ENCODE results near the gene ZNF462.
A peak's percentile ranks its signal among the peaks of the same experiment; 100 is the strongest.

ZNF462 gene

GRCh38 chr9:106992186-106992585 is 129.2 kb downstream of the ZNF462 start:
- Histone ChIP-seq H3K4me3 (ENCODE audit: low read length) (no peak overlapping the region), H3K27ac (ENCODE audit: low read length) (no peak overlapping the region), H3K9me3 (ENCODE audit: insufficient read depth, low read depth, low read length) (no peaks in the 10 kb centered on the region), H3K4me1 (ENCODE audit: insufficient read depth, low read length) (no peaks in the 10 kb centered on the region), H3K9ac (ENCODE audit: low read depth, low read length) (no peak overlapping the region), H3K36me3 (ENCODE audit: insufficient read depth, low read depth, low read length) (peaks cover 92% of the 10 kb centered on the region), H3K27me3 (ENCODE audit: insufficient read depth, low read length) (no peaks in the 10 kb centered on the region)

- no peak overlapping the region for H3K27ac ChIP-seq (ENCODE audit: low read length)
- no peak overlapping the region for H3K9ac ChIP-seq (ENCODE audit: low read depth, low read length)
- H3K4me1 ChIP-seq (ENCODE audit: insufficient read depth, low read length) = no peaks in the 10 kb centered on the region
- H3K36me3 ChIP-seq (ENCODE audit: insufficient read depth, low read depth, low read length) = peaks cover 90% of the 10 kb centered on the region
- no peaks in the 10 kb centered on the region for H3K27me3 ChIP-seq (ENCODE audit: insufficient read depth, low read length)
- H3K9me3 ChIP-seq (ENCODE audit: insufficient read depth, low read depth, low read length) = no peaks in the 10 kb centered on the region
- no peak overlapping the region for H3K4me3 ChIP-seq (ENCODE audit: low read length)
These were observed 130.6 kb downstream of the ZNF462 start for GRCh38 chr9:106993603-106994002.

GRCh38 chr9:106994463-106994862 is 131.5 kb downstream of the ZNF462 start:
- no peaks in the 10 kb centered on the region for H3K4me1 ChIP-seq (ENCODE audit: insufficient read depth, low read length)
- H3K27ac ChIP-seq (ENCODE audit: low read length) = no peak overlapping the region
- H3K9ac ChIP-seq (ENCODE audit: low read depth, low read length) = no peak overlapping the region
- H3K36me3 ChIP-seq (ENCODE audit: insufficient read depth, low read depth, low read length) = peaks cover 90% of the 10 kb centered on the region
- H3K4me3 ChIP-seq (ENCODE audit: low read length) = no peak overlapping the region
- H3K9me3 ChIP-seq (ENCODE audit: insufficient read depth, low read depth, low read length) = no peaks in the 10 kb centered on the region
- H3K27me3 ChIP-seq (ENCODE audit: insufficient read depth, low read length) = no peaks in the 10 kb centered on the region

DNA sequence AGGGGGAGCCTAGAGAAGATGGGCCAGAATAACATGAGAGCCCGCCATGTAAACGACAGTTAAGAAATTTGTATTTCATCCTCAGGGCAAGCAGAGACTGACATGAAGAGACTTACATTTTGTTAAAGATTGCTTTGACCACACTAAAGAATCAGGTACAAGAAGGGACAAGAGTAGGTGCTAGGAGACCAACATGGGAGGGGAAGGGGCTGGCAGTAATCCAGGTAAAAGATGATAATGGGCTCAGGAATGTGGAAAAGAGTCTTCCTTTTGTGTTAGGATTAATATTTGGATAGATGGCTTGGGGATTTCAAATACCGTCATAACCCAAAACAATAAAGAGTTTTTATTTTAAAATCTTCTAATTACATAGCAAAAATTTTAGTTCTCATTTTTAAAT is 137.3 kb downstream of the ZNF462 start:
- H3K4me1 ChIP-seq (ENCODE audit: insufficient read depth, low read length) = peaks cover 12% of the 10 kb centered on the region; the same call in 1 of the 2 replicates
- H3K36me3 ChIP-seq (ENCODE audit: insufficient read depth, low read depth, low read length) = peaks cover 86% of the 10 kb centered on the region
- no peak overlapping the region for H3K27ac ChIP-seq (ENCODE audit: low read length)
- H3K9me3 ChIP-seq (ENCODE audit: insufficient read depth, low read depth, low read length) = no peaks in the 10 kb centered on the region
- H3K4me3 ChIP-seq (ENCODE audit: low read length) = no peak overlapping the region
- H3K27me3 ChIP-seq (ENCODE audit: insufficient read depth, low read length) = no peaks in the 10 kb centered on the region
- no peak overlapping the region for H3K9ac ChIP-seq (ENCODE audit: low read depth, low read length)

DNA sequence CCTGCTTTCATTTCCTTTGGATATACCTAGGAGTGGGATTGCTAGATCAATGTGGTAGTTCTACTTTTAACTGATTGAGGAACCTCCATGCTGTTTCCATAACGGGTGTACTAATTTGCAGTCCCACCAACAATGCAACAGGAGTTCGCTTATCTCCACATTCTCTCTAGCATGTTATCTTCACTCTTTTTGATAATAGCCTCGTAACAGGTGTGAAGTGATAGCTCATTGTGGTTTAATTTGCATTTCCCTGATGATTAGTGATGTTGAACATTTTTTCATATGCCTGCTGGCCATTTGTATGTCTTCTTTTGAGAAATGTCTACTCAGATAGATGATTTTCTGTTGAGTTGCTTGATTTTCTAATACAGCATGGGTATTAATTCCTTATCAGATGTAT is 142.2 kb downstream of the ZNF462 start:
- H3K36me3 ChIP-seq (ENCODE audit: insufficient read depth, low read depth, low read length) = peaks cover 93% of the 10 kb centered on the region
- no peaks in the 10 kb centered on the region for H3K27me3 ChIP-seq (ENCODE audit: insufficient read depth, low read length)
- H3K4me3 ChIP-seq (ENCODE audit: low read length) = no peak overlapping the region
- H3K9ac ChIP-seq (ENCODE audit: low read depth, low read length) = no peak overlapping the region
- H3K9me3 ChIP-seq (ENCODE audit: insufficient read depth, low read depth, low read length) = no peaks in the 10 kb centered on the region
- peaks cover 26% of the 10 kb centered on the region; the same call in 1 of the 2 replicates for H3K4me1 ChIP-seq (ENCODE audit: insufficient read depth, low read length)
- no peak overlapping the region for H3K27ac ChIP-seq (ENCODE audit: low read length)

GRCh38 chr9:107007402-107007801 is 144.4 kb downstream of the ZNF462 start:
- H3K4me3 ChIP-seq (ENCODE audit: low read length) = 0 out of 2 replicates have a peak overlapping the region, but pooled peaks have one; percentile 6
- no peaks in the 10 kb centered on the region for H3K9me3 ChIP-seq (ENCODE audit: insufficient read depth, low read depth, low read length)
- H3K27ac ChIP-seq (ENCODE audit: low read length) = no peak overlapping the region
- H3K9ac ChIP-seq (ENCODE audit: low read depth, low read length) = no peak overlapping the region
- peaks cover 18% of the 10 kb centered on the region; the same call in 1 of the 2 replicates for H3K4me1 ChIP-seq (ENCODE audit: insufficient read depth, low read length)
- peaks cover 91% of the 10 kb centered on the region for H3K36me3 ChIP-seq (ENCODE audit: insufficient read depth, low read depth, low read length)
- H3K27me3 ChIP-seq (ENCODE audit: insufficient read depth, low read length) = no peaks in the 10 kb centered on the region

GRCh38 chr9:107008011-107008410 is 145.0 kb downstream of the ZNF462 start:
- Histone ChIP-seq H3K4me1 (ENCODE audit: insufficient read depth, low read length) (peaks cover 18% of the 10 kb centered on the region; the same call in 1 of the 2 replicates), H3K27me3 (ENCODE audit: insufficient read depth, low read length) (no peaks in the 10 kb centered on the region), H3K9ac (ENCODE audit: low read depth, low read length) (no peak overlapping the region), H3K36me3 (ENCODE audit: insufficient read depth, low read depth, low read length) (peaks cover 88% of the 10 kb centered on the region), H3K4me3 (ENCODE audit: low read length) (no peak overlapping the region), H3K9me3 (ENCODE audit: insufficient read depth, low read depth, low read length) (no peaks in the 10 kb centered on the region), H3K27ac (ENCODE audit: low read length) (no peak overlapping the region)

- H3K36me3 ChIP-seq (ENCODE audit: insufficient read depth, low read depth, low read length) = peaks cover 88% of the 10 kb centered on the region
- H3K27ac ChIP-seq (ENCODE audit: low read length) = no peak overlapping the region
These were observed 145.5 kb downstream of the ZNF462 start for GRCh38 chr9:107008447-107008846.

GRCh38 chr9:107016383-107016782 is 153.4 kb downstream of the ZNF462 start:
- Histone ChIP-seq H3K4me3 (ENCODE audit: low read length) (no peak overlapping the region), H3K27me3 (ENCODE audit: insufficient read depth, low read length) (no peaks in the 10 kb centered on the region), H3K9me3 (ENCODE audit: insufficient read depth, low read depth, low read length) (0 out of 2 replicates have a peak, but pooled peaks cover 5% of the 10 kb centered on the region), H3K4me1 (ENCODE audit: insufficient read depth, low read length) (peaks cover 9% of the 10 kb centered on the region; the same call in 1 of the 2 replicates), H3K9ac (ENCODE audit: low read depth, low read length) (no peak overlapping the region), H3K36me3 (ENCODE audit: insufficient read depth, low read depth, low read length) (peaks cover 21% of the 10 kb centered on the region), H3K27ac (ENCODE audit: low read length) (no peak overlapping the region)

More at GRCh38 chr9:107008447-107008846, 145.5 kb downstream of the ZNF462 start:
- no peaks in the 10 kb centered on the region for H3K9me3 ChIP-seq (ENCODE audit: insufficient read depth, low read depth, low read length)
- no peak overlapping the region for H3K9ac ChIP-seq (ENCODE audit: low read depth, low read length)
- H3K4me1 ChIP-seq (ENCODE audit: insufficient read depth, low read length) = peaks cover 14% of the 10 kb centered on the region; the same call in 1 of the 2 replicates
- H3K4me3 ChIP-seq (ENCODE audit: low read length) = no peak overlapping the region
- no peaks in the 10 kb centered on the region for H3K27me3 ChIP-seq (ENCODE audit: insufficient read depth, low read length)

- no peaks in the 10 kb centered on the region for H3K27me3 ChIP-seq (ENCODE audit: insufficient read depth, low read length)
- no peak overlapping the region for H3K4me3 ChIP-seq (ENCODE audit: low read length)
- 0 out of 2 replicates have a peak, but pooled peaks cover 5% of the 10 kb centered on the region for H3K9me3 ChIP-seq (ENCODE audit: insufficient read depth, low read depth, low read length)
- H3K36me3 ChIP-seq (ENCODE audit: insufficient read depth, low read depth, low read length) = peaks cover under 1% of the 10 kb centered on the region; the same call in 1 of the 2 replicates
- H3K4me1 ChIP-seq (ENCODE audit: insufficient read depth, low read length) = peaks cover 9% of the 10 kb centered on the region; the same call in 1 of the 2 replicates
- no peak overlapping the region for H3K27ac ChIP-seq (ENCODE audit: low read length)
- no peak overlapping the region for H3K9ac ChIP-seq (ENCODE audit: low read depth, low read length)
These were observed 156.0 kb downstream of the ZNF462 start for GRCh38 chr9:107018861-107019545.

- Histone ChIP-seq H3K4me1 (ENCODE audit: insufficient read depth, low read length) (peaks cover 9% of the 10 kb centered on the region; the same call in 1 of the 2 replicates), H3K9ac (ENCODE audit: low read depth, low read length) (no peak overlapping the region), H3K9me3 (ENCODE audit: insufficient read depth, low read depth, low read length) (0 out of 2 replicates have a peak, but pooled peaks cover 5% of the 10 kb centered on the region), H3K4me3 (ENCODE audit: low read length) (no peak overlapping the region), H3K27me3 (ENCODE audit: insufficient read depth, low read length) (no peaks in the 10 kb centered on the region), H3K27ac (ENCODE audit: low read length) (no peak overlapping the region), H3K36me3 (ENCODE audit: insufficient read depth, low read depth, low read length) (no peaks in the 10 kb centered on the region)
These were observed 157.1 kb downstream of the ZNF462 start for GRCh38 chr9:107020040-107020530.

GRCh38 chr9:107024193-107024592 is 161.2 kb downstream of the ZNF462 start:
- H3K27ac ChIP-seq (ENCODE audit: low read length) = no peak overlapping the region
- H3K9me3 ChIP-seq (ENCODE audit: insufficient read depth, low read depth, low read length) = peaks cover 15% of the 10 kb centered on the region
- H3K4me3 ChIP-seq (ENCODE audit: low read length) = no peak overlapping the region
- H3K36me3 ChIP-seq (ENCODE audit: insufficient read depth, low read depth, low read length) = no peaks in the 10 kb centered on the region
- peaks cover 9% of the 10 kb centered on the region; the same call in 1 of the 2 replicates for H3K4me1 ChIP-seq (ENCODE audit: insufficient read depth, low read length)
- H3K27me3 ChIP-seq (ENCODE audit: insufficient read depth, low read length) = no peaks in the 10 kb centered on the region
- H3K9ac ChIP-seq (ENCODE audit: low read depth, low read length) = no peak overlapping the region

Data from iPS-20b (cell line).